SK-N-SH (cell line): Measurements from ENCODE around the gene ANO2. TPM values are rescaled to one million over a fixed set of nuclear protein-coding genes. Genes with fewer than 3 reads are reported as not detected.

Experiments used
- CTCF ChIA-PET: fragments of 300-600, 350-600 bp; formaldehyde crosslinking; extraction: SDS; loops from one replicate; lab custom pipeline; 2021; lab: Yijun Ruan, JAX
- POLR2A ChIA-PET: fragments of 350-600 bp; sonication (Branson Sonifier 250); formaldehyde crosslinking; extraction: SDS; loops from one replicate; lab custom pipeline; 2020; ENCODE audit warnings: antibody characterized with exemption, inconsistent platforms; lab: Yijun Ruan, JAX
- DNase-seq: peaks from one replicate; pipeline ENCODE4 v3.0.0; 2012
- H2AFZ ChIP-seq: fragments of 200-600 bp; sonication (generic); 2 replicates; pipeline ENCODE4 v1.8.1; 2016; ENCODE audit warnings: antibody characterized with exemption, mild to moderate bottlenecking, low read depth
- H3F3A ChIP-seq: fragments of 200-600 bp; sonication (generic); replicated peaks from 2 replicates; pipeline ENCODE3; 2016; ENCODE audit warnings: antibody characterized with exemption, mild to moderate bottlenecking; ENCODE audit not compliant: insufficient read depth
- H3K27ac ChIP-seq, 2 experiments: fragments of 200-500 bp in 1 of 2; fragments of 200-600 bp in 1 of 2; sonication (Bioruptor generic) in 1 of 2; sonication (generic), shearing (Covaris generic) in 1 of 2; 2 replicates each; pipeline versions ENCODE4 v1.5.1 to v1.6.1; 2014 to 2016; ENCODE audit warnings: low read depth in 2 of 2, inconsistent platforms in 1 of 2, low read length in 1 of 2, mild to moderate bottlenecking in 1 of 2, mixed read lengths in 1 of 2
- H3K27me3 ChIP-seq: fragments of 200-600 bp; sonication (generic), shearing (Covaris generic); 2 replicates; pipeline ENCODE4 v1.6.1; 2016; ENCODE audit warnings: mixed run types; ENCODE audit not compliant: insufficient read depth
- H3K36me3 ChIP-seq, 2 experiments: fragments of 200-500 bp in 1 of 2; fragments of 200-600 bp in 1 of 2; sonication (Bioruptor generic) in 1 of 2; sonication (generic) in 1 of 2; replicated peaks in 1 of 2; 2 replicates each; pipeline versions ENCODE3 to v1.5.1; 2014 to 2016; ENCODE audit warnings: low read length in 1 of 2, mild to moderate bottlenecking in 1 of 2; ENCODE audit not compliant: insufficient read depth in 2 of 2, control insufficient read depth in 1 of 2
- H3K4me1 ChIP-seq, 2 experiments: fragments of 200-500 bp in 1 of 2; fragments of 200-600 bp in 1 of 2; sonication (Bioruptor generic) in 1 of 2; sonication (generic), shearing (Covaris generic) in 1 of 2; 2 replicates each; pipeline versions ENCODE4 v1.5.1 to v1.6.1; 2014 to 2016; ENCODE audit warnings: low read depth in 1 of 2, low read length in 1 of 2, mixed run types in 1 of 2; ENCODE audit not compliant: insufficient read depth in 2 of 2, control insufficient read depth in 1 of 2
- H3K4me2 ChIP-seq: fragments of 200-600 bp; sonication (generic), shearing (Covaris generic); 2 replicates; pipeline ENCODE4 v1.6.1; 2017; ENCODE audit warnings: mixed run types
- H3K4me3 ChIP-seq, 2 experiments: fragments of 200-500 bp in 1 of 2; fragments of 200-600 bp in 1 of 2; sonication (Bioruptor generic) in 1 of 2; sonication (generic), shearing (Covaris generic) in 1 of 2; 2 replicates each; pipeline versions ENCODE4 v1.5.1 to v1.8.1; 2014 to 2016; ENCODE audit warnings: low read depth in 2 of 2, inconsistent platforms in 1 of 2, low read length in 1 of 2, mild to moderate bottlenecking in 1 of 2, mixed read lengths in 1 of 2, moderate library complexity in 1 of 2
- H3K79me2 ChIP-seq: fragments of 200-600 bp; sonication (generic); 2 replicates; pipeline ENCODE4 v1.8.1; 2017; ENCODE audit warnings: mild to moderate bottlenecking; ENCODE audit not compliant: insufficient read depth
- H3K9ac ChIP-seq: fragments of 200-600 bp; sonication (generic); 2 replicates; pipeline ENCODE4 v1.6.1; 2017; ENCODE audit warnings: mixed run types
- H3K9me2 ChIP-seq: fragments of 200-600 bp; sonication (generic); 2 replicates; pipeline ENCODE4 v1.6.1; 2017; ENCODE audit warnings: mixed run types
- H3K9me3 ChIP-seq: fragments of 200-600 bp; sonication (generic); 2 replicates; pipeline ENCODE4 v1.6.1; 2017; ENCODE audit warnings: mixed run types, mild to moderate bottlenecking, moderate library complexity
- H4K20me1 ChIP-seq: fragments of 200-600 bp; sonication (generic); 2 replicates; pipeline ENCODE4 v1.6.1; 2017; ENCODE audit warnings: mild to moderate bottlenecking, mixed run types; ENCODE audit not compliant: insufficient read depth
- EZH2phosphoT487 ChIP-seq: fragments of 200-600 bp; sonication (generic); IDR thresholded peaks from 2 replicates; pipeline ENCODE4 v1.6.1; 2017; ENCODE audit warnings: low read depth, mixed run types, mild to moderate bottlenecking, antibody characterized with exemption, moderate library complexity, borderline replicate concordance
- FOXJ3 ChIP-seq: sonication (generic); formaldehyde crosslinking; IDR thresholded peaks from 2 replicates; pipeline ENCODE4 v1.5.1; 2020; ENCODE audit warnings: mild to moderate bottlenecking, missing genetic modification reagents
- FOXM1 ChIP-seq: IDR thresholded peaks from 2 replicates; pipeline ENCODE4 v1.4.0; 2012; ENCODE audit warnings: low read depth, mild to moderate bottlenecking
- GABPA ChIP-seq: IDR thresholded peaks from 2 replicates; pipeline ENCODE4 v1.4.0; 2012; ENCODE audit warnings: low read depth, mild to moderate bottlenecking
- IRF3 ChIP-seq: fragments of 150-350 bp; IDR thresholded peaks from 2 replicates; pipeline ENCODE4 v1.6.1; 2016; ENCODE audit warnings: mild to moderate bottlenecking, low read depth, low read length
- JUND ChIP-seq: IDR thresholded peaks from 2 replicates; pipeline ENCODE4 v1.4.0; 2012
- NRF1 ChIP-seq: IDR thresholded peaks from 2 replicates; pipeline ENCODE4 v1.6.1; 2012; ENCODE audit warnings: low read depth, mild to moderate bottlenecking, low read length
- PBX3 ChIP-seq: IDR thresholded peaks from 2 replicates; pipeline ENCODE4; 2012
- RAD21 ChIP-seq: IDR thresholded peaks from 2 replicates; pipeline ENCODE4 v1.6.1; 2012; ENCODE audit warnings: mild to moderate bottlenecking, low read length
- RXRA ChIP-seq: IDR thresholded peaks from 2 replicates; pipeline ENCODE4 v1.4.0; 2012; ENCODE audit warnings: low read depth, mild to moderate bottlenecking, borderline replicate concordance
- SIN3A ChIP-seq: IDR thresholded peaks from 2 replicates; pipeline ENCODE4 v1.6.1; 2012; ENCODE audit warnings: low read depth, mild to moderate bottlenecking, low read length, moderate library complexity, borderline replicate concordance
- TCF12 ChIP-seq: IDR thresholded peaks from 2 replicates; pipeline ENCODE4 v1.4.0; 2012
- TEAD4 ChIP-seq: IDR thresholded peaks from 2 replicates; pipeline ENCODE4 v1.4.0; 2012; ENCODE audit warnings: mild to moderate bottlenecking, borderline replicate concordance; ENCODE audit not compliant: insufficient read depth
- USF1 ChIP-seq: IDR thresholded peaks from 2 replicates; pipeline ENCODE4 v1.4.0; 2012; ENCODE audit warnings: low read depth, borderline replicate concordance
- USF2 ChIP-seq: fragments of 150-350 bp; IDR thresholded peaks from 2 replicates; pipeline ENCODE4 v1.6.1; 2017; ENCODE audit warnings: antibody characterized with exemption, low read length, low read depth, borderline replicate concordance
- WGBS: methylation state at CpG from one replicate; pipeline ENCODE4 v1.1.6; 2017; ENCODE audit warnings: low lambda C conversion rate; 5-methylcytosine and 5-hydroxymethylcytosine counted together
- polyA plus RNA-seq, 3 experiments: library from polyadenylated mRNA; depleted of rRNA; stranded (reverse); fragments of >200 nt; gene quantifications; 2 replicates each; pipeline ENCODE4 v1.2.3, GENCODE V29; 2012
- TF ChIP-seq, protein P1 (sequence below): IDR thresholded peaks from 2 replicates; pipeline ENCODE4 v1.4.0; 2012; ENCODE audit warnings: low read depth

ANO2 gene
- polyA plus RNA-seq, 1 of the 3 experiments (the other 2 are of a cell fraction), result not detected

DNA sequence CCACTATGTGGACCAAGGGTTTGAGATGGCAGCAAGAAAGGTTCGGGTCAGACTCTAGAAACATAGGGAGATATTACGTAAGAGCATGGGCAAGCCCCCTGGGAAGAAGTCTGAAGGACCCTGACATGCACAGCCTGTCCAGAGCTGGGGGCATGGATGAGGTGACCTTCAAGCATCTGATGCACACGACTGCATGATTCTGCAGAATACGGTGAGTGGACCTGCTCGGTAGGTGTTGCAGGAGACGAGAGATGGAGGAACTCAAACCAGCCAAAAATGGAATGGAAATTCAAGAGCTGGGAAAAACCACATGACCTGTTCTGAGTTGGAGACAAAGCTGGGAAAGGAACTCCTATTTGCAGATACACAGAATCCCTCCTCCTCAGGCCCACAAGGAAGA, 43.6 kb downstream of the ANO2 start:
- no peaks in the 10 kb centered on the region for H4K20me1 ChIP-seq
- no peaks in the 10 kb centered on the region for H3K4me1 ChIP-seq
- H3K79me2 ChIP-seq, result no peaks in the 10 kb centered on the region
- H3K9me3 ChIP-seq, result no peaks in the 10 kb centered on the region
- H3K27me3 ChIP-seq, result peaks cover 17% of the 10 kb centered on the region; the same call in 1 of the 2 replicates
- H3K9ac ChIP-seq, result no peak overlapping the region
- H3K36me3 ChIP-seq, result no peaks in the 10 kb centered on the region
- H3F3A ChIP-seq, result no peaks in the 10 kb centered on the region
- H3K4me3 ChIP-seq, result no peak overlapping the region
- no peak overlapping the region for H3K27ac ChIP-seq
- WGBS, result 46% methylated on average over 6 of the region's 6 CpGs
- no peaks in the 10 kb centered on the region for H3K9me2 ChIP-seq
- no peak overlapping the region for H2AFZ ChIP-seq
- no peak for TF ChIP-seq RXRA
- TF ChIP-seq EZH2phosphoT487, result no peak
- ChIA-PET POLR2A (no interaction called here), CTCF (no interaction called here)
- no peak for DNase-seq
- no peak overlapping the region for H3K4me2 ChIP-seq

GRCh38 chr12:5900533-5901205, 44.4 kb downstream of the ANO2 start:
- TF ChIP-seq FOXM1 (no peak), USF2 (no peak), SIN3A (no peak), RXRA (no peak), TEAD4 (no peak), RAD21 (no peak), IRF3 (no peak), JUND (no peak), NRF1 (no peak), GABPA (no peak), PBX3 (no peak), FOXJ3 (CRISPR knock-in tag) (no peak), USF1 (no peak), TCF12 (no peak)
- TF ChIP-seq, protein P1, sequence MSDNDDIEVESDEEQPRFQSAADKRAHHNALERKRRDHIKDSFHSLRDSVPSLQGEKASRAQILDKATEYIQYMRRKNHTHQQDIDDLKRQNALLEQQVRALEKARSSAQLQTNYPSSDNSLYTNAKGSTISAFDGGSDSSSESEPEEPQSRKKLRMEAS, result no peak
- TF ChIP-seq, all 33 proteins: peak for 0
- Histone ChIP-seq H3K4me1 (no peaks in the 10 kb centered on the region), H3K27ac (no peak overlapping the region), H3K9ac (no peak overlapping the region), H3K4me3 (no peak overlapping the region), H3K27me3 (peaks cover 17% of the 10 kb centered on the region; the same call in 1 of the 2 replicates), H4K20me1 (no peaks in the 10 kb centered on the region), H3F3A (no peaks in the 10 kb centered on the region), H3K4me2 (no peak overlapping the region), H3K9me2 (no peaks in the 10 kb centered on the region), H2AFZ (no peak overlapping the region), H3K9me3 (no peaks in the 10 kb centered on the region), H3K36me3 (no peaks in the 10 kb centered on the region), H3K79me2 (no peaks in the 10 kb centered on the region)
- DNase-seq, result no peak
- ChIA-PET CTCF (no interaction called here), POLR2A (no interaction called here)
- WGBS, result 16% methylated on average over 15 of the region's 15 CpGs
